HG03039 (cell line): ENCODE measurements around the gene NAALADL2.

Experiments used
- ATAC-seq: cut with Tn5 transposase; IDR thresholded peaks from one replicate; pipeline ENCODE4 v1.9.1; 2021; ENCODE audit warnings: mild to moderate bottlenecking, moderate library complexity; ENCODE audit not compliant: unreplicated experiment

Gene NAALADL2

DNA sequence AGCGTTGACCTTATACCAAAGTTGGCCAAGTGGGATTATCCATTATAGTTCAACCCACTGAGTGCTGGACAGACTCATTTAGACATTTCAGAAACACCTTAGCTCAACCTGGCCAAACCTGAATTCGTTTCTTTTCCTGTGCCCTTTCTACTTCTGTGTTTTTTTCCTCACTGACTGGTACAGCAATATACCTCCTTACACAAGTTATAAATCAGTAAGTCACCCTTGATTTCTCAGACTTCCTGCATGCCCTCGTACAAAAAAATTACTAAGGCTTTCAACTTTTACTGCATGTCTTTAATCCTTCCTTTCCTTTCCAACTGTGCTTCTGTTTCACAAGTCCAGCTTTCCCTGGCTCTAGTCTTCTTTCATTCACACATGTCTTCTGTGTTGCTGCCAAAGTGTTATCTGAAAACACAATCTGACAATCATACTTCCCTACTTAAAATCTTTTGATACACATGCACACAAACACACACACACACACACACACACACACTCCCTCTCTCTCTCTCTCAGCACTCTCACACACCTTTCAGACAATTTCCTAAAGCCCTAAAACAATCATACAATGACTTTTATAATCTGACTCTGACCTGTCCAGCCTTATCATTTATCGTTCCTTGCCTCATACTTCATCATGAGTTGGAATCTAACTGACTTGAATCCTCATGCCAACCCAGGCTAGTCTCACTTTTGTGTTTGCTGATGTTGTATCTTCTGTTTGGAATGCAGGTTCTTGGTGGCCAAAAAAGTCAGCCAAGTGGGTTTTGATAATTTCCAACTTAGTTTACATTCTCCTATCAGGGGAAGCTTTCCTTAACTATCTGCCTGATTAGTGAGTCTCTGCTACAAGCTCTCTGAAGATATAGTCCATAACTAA, 436.4 kb downstream of the NAALADL2 start:
- no peak for ATAC-seq

DNA sequence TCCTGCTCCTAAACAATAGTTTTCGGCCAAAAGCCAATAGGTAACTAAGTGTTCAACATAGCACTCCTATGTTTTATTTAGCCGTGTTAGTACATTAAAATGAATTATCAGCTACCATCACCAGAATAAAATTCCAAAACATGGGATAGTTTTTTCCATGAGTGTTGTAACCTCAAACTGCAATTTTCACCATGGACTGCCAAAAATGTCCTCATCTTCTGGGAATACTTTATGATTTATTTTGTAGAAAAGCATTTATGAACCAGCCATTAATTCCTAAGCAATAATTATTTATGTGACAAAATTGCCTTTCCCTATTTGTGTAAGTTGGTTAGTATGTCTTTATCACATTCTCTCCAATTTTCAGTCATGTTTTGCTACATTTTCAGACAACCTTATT, 438.1 kb downstream of the NAALADL2 start:
- no peak for ATAC-seq

DNA sequence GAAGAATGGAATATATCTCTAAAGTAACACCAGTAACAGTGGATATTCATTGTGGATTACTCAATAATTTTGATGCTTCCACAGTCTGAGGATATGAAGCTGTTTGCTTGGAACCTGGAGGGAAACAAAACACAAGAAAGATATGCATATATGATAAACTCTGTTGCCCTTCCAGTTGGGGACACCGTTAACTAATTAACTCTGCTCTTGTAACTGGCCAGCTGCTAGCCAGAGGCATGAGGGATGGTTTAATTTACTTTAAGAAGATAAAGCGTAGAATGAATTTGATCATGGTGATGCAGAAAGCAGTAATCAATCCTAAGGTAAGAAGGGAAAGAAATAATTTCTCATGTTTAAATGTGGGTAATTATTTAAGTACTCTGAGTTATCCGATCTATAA, 442.6 kb downstream of the NAALADL2 start:
- no peak for ATAC-seq

DNA sequence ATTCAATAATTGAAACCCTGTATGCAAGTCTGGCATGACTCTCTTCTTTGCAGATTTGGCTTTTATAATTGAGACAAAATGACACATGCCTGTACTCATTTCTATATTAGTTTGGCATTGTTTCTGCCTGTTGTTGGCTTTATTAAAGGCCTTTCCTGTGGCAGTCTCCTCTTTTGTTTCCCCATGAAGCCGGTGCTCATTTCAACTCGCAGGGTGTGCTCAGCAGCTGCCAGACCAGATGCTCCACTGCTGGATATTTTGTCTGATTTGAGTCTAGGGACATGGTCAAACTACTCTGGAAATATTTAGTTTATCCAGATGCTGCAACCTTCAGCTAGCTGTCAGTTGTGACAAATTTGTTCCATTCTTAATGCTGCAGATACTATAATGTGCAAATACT, 445.3 kb downstream of the NAALADL2 start:
- no peak for ATAC-seq

DNA sequence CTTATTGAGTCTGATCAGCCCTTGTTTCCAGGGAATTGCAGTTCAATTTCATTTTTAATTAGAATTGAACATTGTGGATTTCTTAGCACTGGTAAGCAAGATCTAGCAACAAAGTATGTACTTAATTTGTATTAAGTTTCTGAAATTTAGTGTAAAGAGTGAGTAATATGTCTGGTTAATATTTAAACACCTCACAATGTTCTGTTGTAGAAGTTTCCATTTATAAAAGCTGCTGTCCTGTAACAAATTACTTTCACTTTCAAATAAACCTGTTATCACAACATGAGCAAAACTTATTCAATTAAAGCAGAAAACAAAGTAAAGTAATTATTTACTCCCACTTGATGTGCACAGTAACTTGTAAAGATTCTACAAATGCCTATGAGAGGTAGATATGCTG, 448.5 kb downstream of the NAALADL2 start:
- ATAC-seq, result no peak

DNA sequence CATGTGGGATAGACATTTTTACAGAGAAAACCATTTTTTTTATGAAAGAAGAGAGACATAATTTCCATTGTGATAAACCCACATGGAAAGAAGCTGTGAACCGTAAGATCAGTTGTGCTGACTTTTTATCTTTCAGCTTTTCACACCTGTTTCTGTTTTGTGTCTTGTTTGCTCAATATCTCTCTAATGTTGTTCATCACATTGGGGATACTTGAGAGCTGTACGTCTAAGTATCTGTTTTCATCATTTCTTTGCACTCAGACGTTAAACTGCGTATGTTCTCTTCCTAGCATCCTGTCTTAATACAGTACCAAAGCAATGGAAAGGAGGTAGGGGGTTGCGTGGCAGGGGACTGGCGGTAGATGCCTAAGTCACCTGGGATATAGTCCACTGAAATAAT, 449.0 kb downstream of the NAALADL2 start:
- ATAC-seq, result no peak

DNA sequence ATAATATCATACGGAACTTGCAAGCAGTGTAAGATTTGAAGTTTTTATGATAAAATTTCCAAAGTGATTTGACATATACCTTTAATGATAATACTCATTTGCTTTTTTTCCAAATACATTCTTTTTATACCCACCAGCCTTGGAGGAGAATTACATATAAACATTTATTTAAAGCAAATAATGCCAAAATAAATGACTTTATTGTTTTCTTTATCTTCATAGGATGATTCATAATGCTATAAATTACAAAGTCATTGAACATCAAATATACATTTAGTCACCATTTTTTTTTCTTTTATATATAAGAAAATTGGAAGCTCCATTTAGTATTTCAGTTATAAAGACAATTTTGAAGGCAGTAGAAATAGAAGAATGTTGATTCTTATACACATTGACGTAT, 450.9 kb downstream of the NAALADL2 start:
- no peak for ATAC-seq

DNA sequence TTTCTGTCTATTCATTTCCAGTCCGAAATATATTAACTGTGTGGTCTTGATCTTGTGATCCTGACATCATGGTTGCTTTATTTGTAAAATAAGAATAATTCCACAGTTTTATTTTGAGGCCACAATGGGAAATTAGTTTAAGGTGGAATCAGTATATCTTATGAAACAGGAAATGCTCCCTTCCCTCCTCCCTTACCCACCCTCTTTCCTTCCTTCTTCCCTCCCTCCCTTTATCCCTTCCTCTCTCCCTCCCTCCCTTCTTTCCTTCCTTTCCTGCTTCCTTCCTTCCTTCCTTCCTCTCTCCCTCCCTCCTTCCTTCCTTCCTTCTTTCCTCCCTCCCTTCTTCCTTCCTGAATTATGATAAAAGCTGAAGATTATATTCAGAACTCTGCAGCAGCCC, 452.3 kb downstream of the NAALADL2 start:
- no peak for ATAC-seq

DNA sequence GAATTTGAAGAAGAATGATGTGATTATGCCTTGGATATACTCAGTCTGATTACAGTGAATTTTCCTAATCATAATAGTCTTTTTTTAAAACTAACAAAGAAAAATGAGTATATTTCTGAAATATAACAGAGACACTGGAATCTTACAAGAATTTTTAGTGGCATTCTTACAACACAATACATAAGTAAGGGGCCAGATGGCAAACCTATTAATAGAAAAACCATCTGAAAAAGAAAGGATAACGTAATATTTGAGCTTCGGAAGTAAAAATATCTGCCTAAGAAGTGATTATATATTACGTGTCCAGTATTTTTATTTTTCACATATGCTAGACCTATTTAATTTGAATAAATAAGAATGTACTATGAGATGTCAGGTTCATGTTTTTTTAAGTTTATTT, 452.8 kb downstream of the NAALADL2 start:
- no peak for ATAC-seq

DNA sequence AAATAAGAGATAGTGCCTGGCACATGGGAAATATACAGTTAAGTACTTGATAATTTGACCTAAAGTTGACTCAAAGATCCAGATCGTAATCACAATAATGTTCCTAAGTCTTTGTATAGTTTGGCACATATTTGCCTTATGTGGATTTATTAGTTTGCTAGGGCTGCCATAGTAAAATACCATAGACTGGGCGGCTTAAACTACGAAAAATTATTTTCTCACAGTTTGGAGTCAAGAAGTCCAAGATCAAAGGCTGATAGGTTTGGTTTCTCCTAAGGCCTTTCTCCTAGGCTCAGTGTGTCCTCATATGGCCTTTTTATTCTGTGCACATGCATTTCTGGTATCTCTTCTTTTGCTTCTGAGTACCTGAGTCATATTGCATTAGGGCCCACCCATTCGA, 453.7 kb downstream of the NAALADL2 start:
- no peak for ATAC-seq

DNA sequence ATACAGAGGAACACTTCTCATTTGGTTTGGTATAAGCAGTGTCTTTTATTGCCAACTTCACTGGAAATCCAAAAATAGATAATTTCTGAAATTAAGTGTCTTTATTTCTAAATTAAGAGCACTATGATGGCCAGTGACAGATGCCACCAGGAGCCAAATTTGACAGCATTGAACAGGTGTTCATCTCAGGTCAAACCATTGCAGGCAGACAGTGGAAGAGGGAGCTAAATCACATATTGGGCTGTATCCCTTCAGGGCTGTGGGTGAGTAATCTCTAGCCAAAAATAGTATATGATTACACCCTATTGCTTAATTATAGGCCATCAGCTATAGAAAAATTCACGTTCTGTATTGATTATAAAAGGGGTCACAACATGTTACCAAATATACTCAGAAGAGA, 457.7 kb downstream of the NAALADL2 start:
- ATAC-seq, result no peak

DNA sequence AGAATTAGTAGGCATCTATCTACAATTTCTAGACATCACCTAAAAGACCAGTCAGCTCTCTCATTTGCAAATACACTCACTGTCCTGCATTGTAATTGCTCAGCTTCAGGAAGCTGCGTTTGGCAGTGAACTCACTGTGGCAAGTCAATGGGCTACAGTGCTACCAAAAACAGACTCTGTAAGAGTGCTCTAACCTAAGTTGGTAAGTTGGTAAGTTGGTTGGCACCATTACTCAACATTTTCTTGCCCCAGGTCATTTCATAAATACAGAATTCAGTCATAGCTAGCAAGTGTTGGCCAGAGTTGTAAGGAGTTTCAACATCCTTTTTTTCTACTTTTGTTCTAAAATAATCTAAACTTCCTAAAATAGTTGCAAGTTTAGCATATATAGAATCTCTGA, 466.3 kb downstream of the NAALADL2 start:
- no peak for ATAC-seq

DNA sequence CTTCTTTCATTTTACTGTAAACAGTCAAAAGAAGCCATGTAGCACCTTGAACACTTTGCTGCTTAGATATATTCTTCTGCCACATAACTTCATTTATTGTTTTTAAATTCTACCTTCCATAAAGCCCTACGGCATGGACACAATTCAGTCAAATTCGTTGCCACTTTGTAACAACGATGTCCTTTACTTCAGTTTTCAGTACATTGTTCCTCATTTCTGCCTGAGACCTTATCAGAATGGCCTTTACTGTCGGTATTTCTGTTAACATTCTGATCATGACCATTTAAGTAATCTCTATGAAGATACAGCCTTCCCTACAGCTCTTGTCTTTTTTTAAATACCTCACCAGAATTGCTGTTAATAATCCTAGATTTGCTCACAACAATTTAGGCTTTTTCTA, 466.9 kb downstream of the NAALADL2 start:
- no peak for ATAC-seq

DNA sequence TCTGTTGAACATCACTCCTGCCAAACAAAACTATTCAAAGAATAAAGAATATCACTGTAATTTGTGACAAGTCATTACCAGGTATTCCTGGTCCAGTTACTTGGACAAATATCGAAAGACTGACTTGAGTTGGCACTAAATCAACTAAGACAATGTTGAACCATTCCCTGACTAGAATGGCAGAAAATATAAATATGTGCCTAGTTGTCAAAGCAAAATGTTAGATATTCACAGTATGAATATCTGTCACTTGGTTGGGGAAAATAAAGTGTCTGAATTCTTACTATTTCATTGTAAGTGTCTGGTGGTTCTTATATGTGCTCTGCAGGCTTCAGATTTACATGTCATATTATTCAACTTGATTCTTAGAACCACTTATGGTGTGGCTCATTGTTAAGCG, 470.2 kb downstream of the NAALADL2 start:
- no peak for ATAC-seq

DNA sequence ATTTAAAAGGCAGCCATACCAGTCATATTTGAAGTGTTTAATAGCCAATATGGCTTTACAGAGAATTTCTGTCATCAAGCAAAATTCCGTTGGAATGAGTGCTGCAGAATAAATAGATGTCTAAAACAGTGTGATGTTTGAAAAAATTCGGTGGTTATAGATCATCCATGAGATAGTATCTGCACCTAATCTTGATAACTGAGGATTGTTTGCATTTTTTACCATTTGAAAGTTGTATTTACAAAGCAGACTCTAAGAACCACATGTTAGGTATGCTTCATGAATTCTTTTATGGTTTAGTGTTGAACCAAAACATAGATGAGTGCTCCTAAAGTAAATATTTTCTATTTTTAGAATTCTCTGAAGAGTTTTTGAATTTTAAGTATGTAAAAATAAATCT, 476.1 kb downstream of the NAALADL2 start:
- no peak for ATAC-seq

DNA sequence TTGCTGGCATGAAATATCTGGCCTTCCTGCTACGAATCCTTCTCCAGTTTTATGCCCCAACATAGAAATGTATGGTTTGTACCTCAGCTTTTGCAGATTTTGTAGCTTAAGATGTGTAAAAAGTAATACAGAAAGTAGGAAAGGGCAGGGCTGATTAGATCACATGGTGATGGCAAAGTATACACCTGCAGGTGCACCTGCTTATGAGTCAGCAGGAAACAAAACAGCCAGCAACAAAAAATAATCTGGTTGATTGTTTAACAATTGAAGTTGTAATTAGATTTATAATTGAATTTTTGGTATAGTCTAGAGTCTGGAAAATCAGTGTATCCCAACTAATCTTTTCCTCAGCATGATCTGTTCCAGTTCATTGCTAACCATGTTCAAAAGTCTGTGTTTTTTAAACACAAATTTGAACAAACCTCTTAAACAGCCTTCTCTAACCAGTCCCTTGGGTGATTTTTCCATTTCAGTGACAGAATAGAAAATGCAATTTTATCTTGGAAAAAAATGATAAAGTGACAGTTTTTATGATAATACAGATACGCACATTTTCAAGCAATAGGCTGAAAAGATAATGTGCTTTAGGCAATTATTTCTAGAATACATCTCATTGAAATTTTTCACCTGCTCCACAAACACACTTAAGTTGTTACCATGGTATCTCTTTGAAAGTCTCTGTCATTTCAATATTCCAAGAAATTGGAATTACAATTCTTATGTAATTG, 477.4 kb downstream of the NAALADL2 start:
- ATAC-seq, result no peak

DNA sequence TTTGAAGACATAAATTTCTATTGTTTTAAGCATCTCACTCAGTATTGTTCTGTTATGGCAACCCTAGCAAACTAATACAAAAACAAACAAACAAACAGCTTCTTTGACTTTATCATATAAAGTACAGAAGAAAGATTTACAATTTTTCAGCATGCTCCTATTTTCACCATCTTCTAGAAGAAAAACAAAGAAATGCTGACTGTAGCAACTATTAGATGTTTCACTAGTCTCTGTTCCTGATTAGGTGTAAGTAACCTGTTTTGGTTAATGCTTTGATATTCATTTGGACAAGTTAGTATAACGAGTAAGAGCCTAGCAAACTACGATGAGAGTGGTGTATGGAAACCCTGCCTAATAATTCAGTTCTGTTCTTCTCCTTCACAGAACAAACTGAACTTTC, 478.5 kb downstream of the NAALADL2 start:
- no peak for ATAC-seq

DNA sequence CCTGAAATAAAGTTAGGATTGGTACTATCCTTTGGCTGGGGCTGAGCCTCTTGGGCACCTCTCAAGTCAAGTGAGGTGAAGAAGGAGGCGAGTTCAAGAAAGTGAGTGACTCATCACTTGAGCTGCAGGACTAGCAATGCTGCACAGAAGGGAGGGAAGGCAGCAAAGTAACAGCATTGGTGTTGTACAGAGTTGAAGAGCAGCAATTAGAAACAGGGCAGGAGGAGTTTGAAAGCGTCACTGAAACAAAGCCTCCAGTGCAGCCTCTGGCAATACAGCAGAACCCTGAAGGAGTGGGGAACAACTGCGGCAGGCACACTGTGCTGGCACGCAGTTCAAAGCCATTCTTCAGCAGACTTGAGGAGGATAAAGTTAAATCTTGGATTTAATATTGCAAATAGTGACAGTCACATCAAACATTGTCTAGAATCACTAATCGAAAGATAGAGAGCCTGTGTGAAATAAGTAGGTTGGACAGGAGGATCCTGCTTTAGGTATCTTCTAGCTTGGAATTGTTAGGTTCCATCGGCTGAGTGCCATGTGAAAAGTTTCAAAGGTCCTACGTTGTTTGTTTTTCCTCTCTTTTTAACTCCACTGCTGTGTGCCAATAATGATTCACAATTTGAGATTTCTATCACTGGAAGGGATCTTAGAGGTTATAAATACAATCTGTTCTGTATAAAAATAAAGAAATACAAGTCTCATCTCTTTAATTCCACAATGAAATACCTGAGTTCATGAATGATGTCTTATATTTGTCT, 479.8 kb downstream of the NAALADL2 start:
- no peak for ATAC-seq

DNA sequence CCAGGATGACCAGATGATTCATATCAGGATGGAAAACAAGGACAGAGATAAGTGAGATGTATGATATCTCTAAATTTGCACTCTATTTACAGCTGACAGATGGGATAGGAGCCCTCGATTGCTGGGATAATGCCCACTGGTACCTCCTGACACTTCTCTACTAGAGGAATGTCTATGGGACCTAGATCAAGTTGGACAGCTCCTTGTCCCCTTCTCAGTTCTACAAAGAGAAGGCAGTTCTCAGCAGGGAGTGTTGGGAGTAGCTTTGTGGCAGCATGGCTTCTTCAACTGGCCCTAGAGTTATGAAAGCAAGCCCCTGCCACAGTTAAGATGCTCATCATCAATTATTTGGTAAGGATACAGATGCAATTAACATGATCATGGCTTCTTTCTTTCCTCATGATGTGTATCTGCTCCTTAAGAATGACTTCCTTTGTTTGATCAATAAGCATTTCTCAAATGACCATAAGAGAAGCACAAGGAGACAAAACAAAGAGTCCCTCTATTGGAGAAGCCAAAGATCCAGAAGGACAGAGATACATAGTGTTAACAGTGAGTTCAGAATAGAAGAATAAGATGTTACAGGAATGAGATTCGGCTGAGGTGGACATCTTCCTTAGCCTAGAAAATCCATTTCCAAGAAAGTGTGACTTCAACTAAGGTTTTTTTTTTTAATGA, 481.3 kb downstream of the NAALADL2 start:
- no peak for ATAC-seq

DNA sequence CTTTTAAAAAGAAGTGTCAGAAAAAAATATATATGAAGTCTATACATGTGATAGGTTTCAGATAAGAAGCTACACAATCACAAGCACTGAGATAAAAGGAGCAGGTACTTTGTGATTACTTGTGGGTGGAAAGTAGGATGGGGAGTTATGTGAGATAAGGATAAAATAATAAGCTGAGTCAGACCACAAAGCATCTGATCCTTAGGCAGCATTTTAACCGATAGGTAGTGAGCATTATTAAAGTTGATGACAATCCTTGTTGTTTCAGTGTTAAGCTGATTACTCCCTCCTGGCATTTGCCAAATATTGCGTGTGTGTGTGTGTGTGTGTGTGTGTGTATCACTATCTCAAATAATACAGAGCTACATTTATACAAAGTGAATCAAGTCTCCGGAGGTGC, 483.1 kb downstream of the NAALADL2 start:
- ATAC-seq, result no peak

DNA sequence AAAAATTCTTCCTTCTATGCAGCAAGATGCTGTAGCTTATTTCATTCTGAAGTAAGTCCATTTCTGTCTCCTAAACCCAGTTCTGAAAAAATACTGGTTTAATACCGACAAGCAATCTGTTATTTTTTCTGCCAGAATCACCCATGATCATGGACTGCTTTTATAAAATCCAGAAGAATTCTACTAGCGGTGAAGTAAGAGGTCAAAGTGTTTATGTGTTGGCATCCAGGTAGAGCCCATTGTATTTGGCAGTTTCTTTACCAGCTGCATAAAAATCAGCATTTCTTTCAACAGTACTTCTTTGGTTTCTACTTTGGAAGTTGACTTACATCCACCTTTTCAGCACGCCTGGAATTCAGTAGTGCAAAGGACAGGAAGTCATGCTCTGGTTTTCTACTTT, 484.8 kb downstream of the NAALADL2 start:
- ATAC-seq, result no peak
